CD14-positive monocyte (primary cell): ENCODE measurements around the gene PSMD1. TPM values are rescaled to one million over a fixed set of nuclear protein-coding genes. Genes with fewer than 3 reads are reported as not detected.

ENCODE experiments used
- DNase-seq, 3 donors: peaks; one replicate each; pipeline ENCODE4 v3.0.0-alpha.2; 2011 to 2022
- H2AFZ ChIP-seq: 2 replicates; pipeline ENCODE4 v1.6.0; 2012; ENCODE audit warnings: mild to moderate bottlenecking, low read depth, low read length, inconsistent platforms; ENCODE audit not compliant: insufficient read depth, poor library complexity, severe bottlenecking
- H3K27ac ChIP-seq, 2 donors: 1 replicate in 1 of 2; 2 replicates in 1 of 2; pipeline ENCODE4 v1.5.1; 2012 to 2013; ENCODE audit warnings: low read length in 2 of 2, control low read depth in 1 of 2, inconsistent platforms in 1 of 2, low read depth in 1 of 2, mild to moderate bottlenecking in 1 of 2
- H3K27me3 ChIP-seq, 2 donors: one replicate each; pipeline versions ENCODE4 v1.6.0 to v1.6.1; 2011 to 2013; ENCODE audit warnings: low read length in 2 of 2; ENCODE audit not compliant: control insufficient read depth in 2 of 2, insufficient read depth in 2 of 2
- H3K36me3 ChIP-seq, 2 donors: replicated peaks in 1 of 2; 1 replicate in 1 of 2; 2 replicates in 1 of 2; pipeline versions ENCODE4 v1.5.1 to v1.6.1; 2012 to 2013; ENCODE audit warnings: low read length in 2 of 2, control low read depth in 1 of 2, inconsistent platforms in 1 of 2, mild to moderate bottlenecking in 1 of 2; ENCODE audit not compliant: insufficient read depth in 2 of 2, control insufficient read depth in 1 of 2
- H3K4me1 ChIP-seq, 2 donors: 1 replicate in 1 of 2; 2 replicates in 1 of 2; pipeline versions ENCODE4 v1.5.1 to v1.6.1; 2012 to 2013; ENCODE audit warnings: low read length in 2 of 2, control low read depth in 1 of 2, inconsistent platforms in 1 of 2, mild to moderate bottlenecking in 1 of 2, moderate library complexity in 1 of 2; ENCODE audit not compliant: insufficient read depth in 2 of 2, control insufficient read depth in 1 of 2
- H3K4me2 ChIP-seq: replicated peaks from 2 replicates; pipeline ENCODE3; 2012; ENCODE audit warnings: low read length, moderate library complexity, mild to moderate bottlenecking; ENCODE audit not compliant: poor library complexity, severe bottlenecking; ENCODE audit errors: extremely low read depth
- H3K4me3 ChIP-seq, 3 experiments: fragments of 200-600 bp in 1 of 3; sonication (generic) in 1 of 3; replicated peaks in 1 of 3; 1 replicate in 2 of 3; 2 replicates in 1 of 3; pipeline ENCODE4 v1.5.1; 2011 to 2013; ENCODE audit warnings: low read length in 3 of 3, mild to moderate bottlenecking in 3 of 3, control low read depth in 2 of 3, low read depth in 2 of 3, inconsistent platforms in 1 of 3, moderate library complexity in 1 of 3
- H3K79me2 ChIP-seq: 2 replicates; pipeline ENCODE4 v1.6.0; 2012; ENCODE audit warnings: mild to moderate bottlenecking, control low read depth, inconsistent platforms, low read length, moderate library complexity; ENCODE audit not compliant: insufficient read depth
- H3K9ac ChIP-seq: 2 replicates; pipeline ENCODE4 v1.6.0; 2017; ENCODE audit warnings: low read length, mild to moderate bottlenecking; ENCODE audit not compliant: insufficient read depth, poor library complexity, severe bottlenecking
- H3K9me3 ChIP-seq, 2 donors: replicated peaks in 1 of 2; 1 replicate in 1 of 2; 2 replicates in 1 of 2; pipeline versions ENCODE4 v1.5.1 to v1.6.1; 2012 to 2013; ENCODE audit warnings: low read length in 2 of 2, control low read depth in 1 of 2; ENCODE audit not compliant: control insufficient read depth in 1 of 2, insufficient read depth in 1 of 2
- H4K20me1 ChIP-seq: 2 replicates; pipeline ENCODE4 v1.6.0; 2012; ENCODE audit warnings: mild to moderate bottlenecking, low read length, control low read depth, moderate library complexity; ENCODE audit not compliant: insufficient read depth
- H3K27ac Mint-ChIP-seq, 7 donors: one replicate each; pipeline ENCODE4 v1.8.0; 2020; ENCODE audit warnings: mild to moderate bottlenecking in 7 of 7, mixed read lengths in 7 of 7, moderate library complexity in 6 of 7, inconsistent platforms in 2 of 7
- H3K27me3 Mint-ChIP-seq, 3 donors: one replicate each; pipeline ENCODE4 v1.8.0; 2021 to 2022; ENCODE audit warnings: low read depth in 3 of 3, mild to moderate bottlenecking in 3 of 3, mixed read lengths in 3 of 3, moderate library complexity in 3 of 3, inconsistent platforms in 1 of 3
- H3K36me3 Mint-ChIP-seq, 2 donors: one replicate each; pipeline ENCODE4 v1.8.0; 2020; ENCODE audit warnings: mixed read lengths in 2 of 2, inconsistent platforms in 1 of 2, mild to moderate bottlenecking in 1 of 2
- H3K4me1 Mint-ChIP-seq: one replicate; pipeline ENCODE4 v1.8.0; 2020; ENCODE audit warnings: mild to moderate bottlenecking, mixed read lengths
- H3K4me3 Mint-ChIP-seq, 2 donors: one replicate each; pipeline ENCODE4 v1.8.0; 2020; ENCODE audit warnings: mild to moderate bottlenecking in 2 of 2, mixed read lengths in 2 of 2, moderate library complexity in 1 of 2
- H3K9me3 Mint-ChIP-seq, 7 donors: one replicate each; pipeline ENCODE4 v1.8.0; 2020 to 2022; ENCODE audit warnings: mixed read lengths in 7 of 7, mild to moderate bottlenecking in 6 of 7, moderate library complexity in 6 of 7, inconsistent platforms in 2 of 7
- WGBS: methylation state at CpG from one replicate; pipeline ENCODE4 v1.1.5; 2013; ENCODE audit warnings: missing lambda C conversion rate; ENCODE audit not compliant: insufficient coverage; 5-methylcytosine and 5-hydroxymethylcytosine counted together
- intact Hi-C, 2 donors: fragments of 100-400 bp; cut with micrococcal nuclease; formaldehyde crosslinking; loops; one replicate each; pipeline versions ENCODE4 v1.15.0 to v1.15.1; 2023
- polyA plus RNA-seq, 3 donors: library from polyadenylated mRNA; depleted of rRNA in 1 of 3; unstranded in 2 of 3; stranded (reverse) in 1 of 3; fragments of 300-500 nt in 2 of 3; fragments of >200 nt in 1 of 3; fragmentation: Illumina TruSeq in 2 of 3; gene quantifications; 1 replicate in 2 of 3; 2 replicates in 1 of 3; pipeline ENCODE4 v1.2.3, GENCODE V29; 2012 to 2021
- TF ChIP-seq, protein P1 (sequence below): fragments of 200-600 bp; IDR thresholded peaks from one replicate; pipeline ENCODE4 v1.8.0; 2022; ENCODE audit warnings: antibody characterized with exemption, mild to moderate bottlenecking

Gene PSMD1
- polyA plus RNA-seq, 3 donors: 23.5 to 53.9 (median 37.7) TPM

DNA sequence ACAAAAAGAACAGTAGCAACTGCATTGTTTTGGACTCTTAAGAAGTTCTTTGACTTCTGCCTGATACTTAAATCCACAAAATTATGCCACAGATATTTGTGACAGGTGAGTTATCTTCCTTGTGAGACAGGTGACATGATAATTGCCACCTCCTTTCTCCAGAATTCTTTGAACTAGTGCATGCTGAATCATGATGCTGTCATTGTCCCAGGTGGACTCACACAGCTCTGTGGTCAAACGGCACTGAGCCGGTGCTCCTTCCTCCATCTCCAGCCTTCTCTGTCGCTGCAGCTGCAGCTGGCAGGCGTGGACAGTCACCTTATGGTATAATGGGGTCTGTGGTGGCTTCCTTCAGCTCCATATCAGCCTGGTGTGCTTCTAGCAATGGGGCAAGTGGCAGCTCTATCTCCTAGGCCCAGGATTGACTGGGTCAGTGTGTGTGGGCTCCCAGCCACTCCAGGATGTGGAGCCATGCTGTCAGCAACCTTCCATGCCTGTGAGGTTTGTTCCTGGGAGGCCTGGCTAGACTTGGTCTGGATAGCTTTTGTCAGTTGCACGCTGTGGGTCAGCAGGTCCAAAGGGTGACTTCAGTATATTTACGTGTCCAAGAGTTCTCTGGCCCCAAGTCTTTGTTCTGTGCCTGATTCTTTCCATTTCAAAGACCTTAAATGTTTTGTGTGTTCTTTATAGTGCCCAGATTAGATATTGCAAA is 157.4 kb downstream of the PSMD1 start:
- Histone ChIP-seq H3K27ac (no peak overlapping the region), H2AFZ (no peak overlapping the region), H3K9ac (no peak overlapping the region), H3K4me1 (no peaks in the 10 kb centered on the region), H3K4me3 (no peak overlapping the region), H3K9me3 (no peaks in the 10 kb centered on the region), H4K20me1 (no peaks in the 10 kb centered on the region), H3K36me3 (no peaks in the 10 kb centered on the region), H3K4me2 (no peak overlapping the region), H3K27me3 (no peaks in the 10 kb centered on the region), H3K79me2 (no peaks in the 10 kb centered on the region)
- no peak overlapping the region for H3K27ac Mint-ChIP-seq
- H3K4me3 Mint-ChIP-seq: no peak overlapping the region
- TF ChIP-seq, protein P1, sequence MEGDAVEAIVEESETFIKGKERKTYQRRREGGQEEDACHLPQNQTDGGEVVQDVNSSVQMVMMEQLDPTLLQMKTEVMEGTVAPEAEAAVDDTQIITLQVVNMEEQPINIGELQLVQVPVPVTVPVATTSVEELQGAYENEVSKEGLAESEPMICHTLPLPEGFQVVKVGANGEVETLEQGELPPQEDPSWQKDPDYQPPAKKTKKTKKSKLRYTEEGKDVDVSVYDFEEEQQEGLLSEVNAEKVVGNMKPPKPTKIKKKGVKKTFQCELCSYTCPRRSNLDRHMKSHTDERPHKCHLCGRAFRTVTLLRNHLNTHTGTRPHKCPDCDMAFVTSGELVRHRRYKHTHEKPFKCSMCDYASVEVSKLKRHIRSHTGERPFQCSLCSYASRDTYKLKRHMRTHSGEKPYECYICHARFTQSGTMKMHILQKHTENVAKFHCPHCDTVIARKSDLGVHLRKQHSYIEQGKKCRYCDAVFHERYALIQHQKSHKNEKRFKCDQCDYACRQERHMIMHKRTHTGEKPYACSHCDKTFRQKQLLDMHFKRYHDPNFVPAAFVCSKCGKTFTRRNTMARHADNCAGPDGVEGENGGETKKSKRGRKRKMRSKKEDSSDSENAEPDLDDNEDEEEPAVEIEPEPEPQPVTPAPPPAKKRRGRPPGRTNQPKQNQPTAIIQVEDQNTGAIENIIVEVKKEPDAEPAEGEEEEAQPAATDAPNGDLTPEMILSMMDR: no peak
- no peak for DNase-seq
- peaks cover 1 to 3% (median 2%) of the 10 kb centered on the region in 3 donors for H3K27me3 Mint-ChIP-seq
- H3K9me3 Mint-ChIP-seq: no peaks in the 10 kb centered on the region
- H3K4me1 Mint-ChIP-seq: no peaks in the 10 kb centered on the region
- H3K36me3 Mint-ChIP-seq: no peaks in the 10 kb centered on the region
- WGBS: 65% methylated on average over 4 of the region's 6 CpGs
- intact Hi-C loops: no loop called here

DNA sequence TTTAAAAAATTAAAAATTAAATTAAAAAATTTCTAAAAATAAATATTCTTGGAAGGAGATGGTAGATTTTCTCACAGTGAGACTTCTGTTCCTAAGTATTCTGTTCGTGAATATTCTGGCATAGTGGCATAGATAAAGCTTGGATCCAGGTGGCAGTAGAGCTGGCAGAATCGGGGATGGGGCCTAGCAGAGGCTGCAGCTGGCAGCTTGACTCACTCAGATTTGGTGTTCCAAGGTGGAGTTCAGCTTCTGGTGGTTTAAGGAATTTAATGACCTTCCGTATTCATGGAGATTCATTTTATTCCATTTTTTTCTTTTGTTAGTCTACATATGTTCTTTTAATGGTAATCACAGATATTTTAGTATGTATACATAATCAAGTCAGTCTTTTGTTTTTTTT is 161.7 kb downstream of the PSMD1 start:
- Histone ChIP-seq H3K4me1 (no peaks in the 10 kb centered on the region), H3K9me3 (no peaks in the 10 kb centered on the region), H3K79me2 (no peaks in the 10 kb centered on the region), H4K20me1 (no peaks in the 10 kb centered on the region), H3K27me3 (no peaks in the 10 kb centered on the region), H3K27ac (no peak overlapping the region), H3K4me2 (no peak overlapping the region), H2AFZ (no peak overlapping the region), H3K4me3 (no peak overlapping the region), H3K36me3 (no peaks in the 10 kb centered on the region), H3K9ac (no peak overlapping the region)
- 95% methylated on average over 2 of the region's 3 CpGs for WGBS
- Mint-ChIP-seq H3K36me3 (no peaks in the 10 kb centered on the region), H3K9me3 (no peaks in the 10 kb centered on the region), H3K27me3 (peaks cover 0 to 2% (median 1%) of the 10 kb centered on the region in 3 donors), H3K27ac (no peak overlapping the region), H3K4me1 (peaks cover 3% of the 10 kb centered on the region), H3K4me3 (no peak overlapping the region)
- no peak for DNase-seq
- TF ChIP-seq, protein P1: no peak
- intact Hi-C loops: no loop called here
